ENCODE measurements around the gene FOXA3. TPM values are rescaled to one million over a fixed set of nuclear protein-coding genes. Genes with fewer than 3 reads are reported as not detected.

FOXA3 gene
- total RNA-seq, 2 experiments from 2014 or later, result not detected

DNA sequence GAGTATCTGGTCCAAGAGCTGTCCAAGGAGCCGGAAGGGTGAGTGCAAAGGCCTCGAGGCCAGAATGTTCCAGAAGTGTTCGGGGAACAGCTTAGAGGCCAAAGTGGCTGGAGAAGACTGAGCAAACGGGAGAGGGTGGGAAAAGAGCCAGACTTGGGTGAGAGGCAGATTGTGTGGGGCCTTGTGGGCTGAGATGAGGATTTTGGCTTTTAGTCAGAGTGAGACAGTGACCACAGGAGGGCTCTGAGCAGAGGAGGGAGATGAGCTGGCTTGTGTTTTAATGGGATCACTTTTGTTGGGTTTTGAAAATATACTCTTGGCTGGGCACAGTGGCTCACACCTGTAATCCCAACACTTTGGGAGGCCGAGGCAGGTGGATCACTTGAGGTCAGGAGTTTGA lies 44.8 kb downstream of the FOXA3 start:
- no peaks in the 10 kb centered on the region for H3K9me3 Mint-ChIP-seq
- H3K4me1 ChIP-seq (ENCODE audit: insufficient read depth, low read length), result no peaks in the 10 kb centered on the region
- no peaks in the 10 kb centered on the region for H3K4me1 Mint-ChIP-seq (ENCODE audit: low read depth)
- TF ChIP-seq, protein P1, sequence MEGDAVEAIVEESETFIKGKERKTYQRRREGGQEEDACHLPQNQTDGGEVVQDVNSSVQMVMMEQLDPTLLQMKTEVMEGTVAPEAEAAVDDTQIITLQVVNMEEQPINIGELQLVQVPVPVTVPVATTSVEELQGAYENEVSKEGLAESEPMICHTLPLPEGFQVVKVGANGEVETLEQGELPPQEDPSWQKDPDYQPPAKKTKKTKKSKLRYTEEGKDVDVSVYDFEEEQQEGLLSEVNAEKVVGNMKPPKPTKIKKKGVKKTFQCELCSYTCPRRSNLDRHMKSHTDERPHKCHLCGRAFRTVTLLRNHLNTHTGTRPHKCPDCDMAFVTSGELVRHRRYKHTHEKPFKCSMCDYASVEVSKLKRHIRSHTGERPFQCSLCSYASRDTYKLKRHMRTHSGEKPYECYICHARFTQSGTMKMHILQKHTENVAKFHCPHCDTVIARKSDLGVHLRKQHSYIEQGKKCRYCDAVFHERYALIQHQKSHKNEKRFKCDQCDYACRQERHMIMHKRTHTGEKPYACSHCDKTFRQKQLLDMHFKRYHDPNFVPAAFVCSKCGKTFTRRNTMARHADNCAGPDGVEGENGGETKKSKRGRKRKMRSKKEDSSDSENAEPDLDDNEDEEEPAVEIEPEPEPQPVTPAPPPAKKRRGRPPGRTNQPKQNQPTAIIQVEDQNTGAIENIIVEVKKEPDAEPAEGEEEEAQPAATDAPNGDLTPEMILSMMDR (IDR thresholded peaks at IDR 0.05), result no peak
- no peak for DNase-seq
- CTCF ChIA-PET, result no interaction called here
- peaks cover 0 to 17% of the 10 kb centered on the region in 2 experiments for H3K27me3 ChIP-seq (ENCODE audit: control insufficient read depth in 1 of 2, insufficient read depth in 2 of 2, low read length in 2 of 2)
- no peaks in the 10 kb centered on the region for H3K36me3 Mint-ChIP-seq (ENCODE audit: low read depth)
- no peak for ATAC-seq (ENCODE audit: poor library complexity)
- intact Hi-C loops (cut with DNase I, micrococcal nuclease), result loop anchor here in 1 of 2 experiments (10.0 kb wide), 1 partner anchor 724 kb away; no protein-coding TSS in a partner anchor
- H3K36me3 ChIP-seq (ENCODE audit: insufficient read depth, low read length), result no peaks in the 10 kb centered on the region
- H3K4me3 ChIP-seq (ENCODE audit: low read length), result no peak overlapping the region
- H3K9me3 ChIP-seq (ENCODE audit: control insufficient read depth in 1 of 2, insufficient read depth in 1 of 2, low read length in 2 of 2), result peaks cover 0 to 2% of the 10 kb centered on the region in 2 experiments
- H3K4me3 Mint-ChIP-seq, result no peak overlapping the region
- peaks cover 31% of the 10 kb centered on the region for H3K27me3 Mint-ChIP-seq
- no peak overlapping the region for H3K27ac Mint-ChIP-seq
- POLR2A ChIA-PET, result no interaction called here
- H3K27ac ChIP-seq (ENCODE audit: low read depth in 1 of 2, low read length in 2 of 2), result no peak overlapping the region

DNA sequence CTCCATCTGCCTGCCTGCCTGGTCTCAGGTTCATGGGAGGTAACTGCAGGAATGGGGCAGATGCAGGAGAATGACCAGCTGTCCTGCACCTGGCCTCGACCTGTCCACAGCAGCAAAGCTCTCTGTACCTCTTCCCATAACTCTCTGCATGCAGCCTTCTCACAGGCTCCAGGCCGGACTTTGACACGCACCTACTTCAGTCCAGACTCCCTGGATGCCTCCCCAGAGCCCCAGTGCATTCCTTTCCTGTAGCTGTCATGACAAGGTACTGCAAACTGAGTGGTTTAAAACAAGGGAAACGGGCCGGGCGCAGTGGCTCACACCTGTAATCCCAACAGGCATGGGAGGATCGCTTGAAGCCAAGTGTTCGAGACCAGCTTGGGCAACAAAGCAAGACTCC lies 47.2 kb downstream of the FOXA3 start:
- H3K27me3 Mint-ChIP-seq, result peaks cover 42% of the 10 kb centered on the region
- CTCF ChIA-PET, result no interaction called here
- POLR2A ChIA-PET, result no interaction called here
- no peak overlapping the region for H3K4me3 Mint-ChIP-seq
- no peaks in the 10 kb centered on the region for H3K36me3 ChIP-seq (ENCODE audit: insufficient read depth, low read length)
- no peaks in the 10 kb centered on the region for H3K9me3 Mint-ChIP-seq
- H3K4me1 ChIP-seq (ENCODE audit: insufficient read depth, low read length), result no peaks in the 10 kb centered on the region
- peaks cover 0 to 18% of the 10 kb centered on the region in 2 experiments for H3K27me3 ChIP-seq (ENCODE audit: control insufficient read depth in 1 of 2, insufficient read depth in 2 of 2, low read length in 2 of 2)
- no peaks in the 10 kb centered on the region for H3K36me3 Mint-ChIP-seq (ENCODE audit: low read depth)
- TF ChIP-seq, protein P1 (IDR thresholded peaks at IDR 0.05), result no peak
- H3K4me3 ChIP-seq (ENCODE audit: low read length), result no peak overlapping the region
- no peaks in the 10 kb centered on the region for H3K4me1 Mint-ChIP-seq (ENCODE audit: low read depth)
- intact Hi-C loops (cut with DNase I, micrococcal nuclease), result no loop called here
- ATAC-seq (ENCODE audit: poor library complexity) (no peak), DNase-seq (no peak)
- H3K27ac ChIP-seq (ENCODE audit: low read depth in 1 of 2, low read length in 2 of 2), result no peak overlapping the region
- H3K27ac Mint-ChIP-seq, result no peak overlapping the region
- H3K9me3 ChIP-seq (ENCODE audit: control insufficient read depth in 1 of 2, insufficient read depth in 1 of 2, low read length in 2 of 2), result peaks cover 0 to 6% of the 10 kb centered on the region in 2 experiments

DNA sequence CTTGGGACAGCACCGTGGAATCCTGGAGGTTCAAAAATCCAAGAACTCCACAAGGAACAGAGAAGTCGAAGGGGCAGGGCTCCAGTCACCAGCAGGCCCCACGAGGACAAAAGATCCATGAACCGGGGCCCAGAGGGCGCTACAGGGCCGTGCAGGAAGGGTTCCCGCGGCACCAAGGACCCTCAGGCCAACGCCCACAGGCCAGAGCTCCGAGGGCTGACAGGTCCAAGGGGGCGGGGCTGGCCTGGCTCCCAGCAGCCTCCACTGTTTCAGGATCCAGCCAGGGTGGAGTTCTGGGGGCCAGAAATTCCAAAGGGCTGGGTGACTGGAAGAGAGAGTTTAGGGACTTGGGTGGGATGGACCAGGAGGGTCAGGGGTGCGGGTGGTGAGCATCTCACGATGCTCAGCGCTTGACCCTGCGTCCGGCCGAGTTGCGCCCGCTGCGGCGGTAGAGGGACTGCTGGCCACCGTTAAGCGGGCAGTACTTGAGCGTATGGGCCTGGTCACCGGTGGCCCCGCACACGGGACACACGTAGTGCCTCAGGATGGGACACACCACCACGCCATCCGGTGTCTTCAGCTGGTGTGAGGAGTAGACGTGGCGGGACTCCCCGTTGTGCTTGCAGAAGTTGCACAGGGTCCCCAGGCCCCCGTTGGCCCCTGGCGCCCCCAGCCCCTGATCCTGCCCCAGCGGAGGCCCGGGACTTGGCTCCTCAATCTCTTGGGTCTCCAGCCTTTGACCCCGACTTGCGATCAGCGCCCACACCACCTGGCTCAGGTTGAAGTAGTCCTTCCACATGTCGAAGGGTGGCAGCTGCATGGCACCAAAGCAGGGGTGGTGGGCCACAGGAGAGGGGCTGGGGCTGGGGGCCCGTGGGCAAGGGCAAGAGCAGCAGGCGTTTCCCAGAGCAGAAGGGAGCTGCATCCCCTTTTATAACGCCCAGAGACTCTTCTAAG lies 50.0 kb downstream of the FOXA3 start, which contains the start of gene NANOS2:
TSS of gene NANOS2 (minus strand) at position 905 of the 957 bp plus-strand sequence. CDS start at position 820, 85 bp downstream.
- Mint-ChIP-seq H3K4me1 (ENCODE audit: low read depth) (no peaks in the 10 kb centered on the region), H3K27me3 (peaks cover 49% of the 10 kb centered on the region), H3K4me3 (no peak within 1 kb of the TSS), H3K36me3 (ENCODE audit: low read depth) (no peaks in the 10 kb centered on the region), H3K9me3 (no peaks in the 10 kb centered on the region), H3K27ac (no peak within 1 kb of the TSS)
- Histone ChIP-seq H3K36me3 (ENCODE audit: insufficient read depth, low read length) (no peaks in the 10 kb centered on the region), H3K27me3 (ENCODE audit: control insufficient read depth in 1 of 2, insufficient read depth in 2 of 2, low read length in 2 of 2) (peaks cover 0 to 18% of the 10 kb centered on the region in 2 experiments), H3K27ac (ENCODE audit: low read depth in 1 of 2, low read length in 2 of 2) (no peak within 1 kb of the TSS), H3K4me1 (ENCODE audit: insufficient read depth, low read length) (no peaks in the 10 kb centered on the region), H3K9me3 (ENCODE audit: control insufficient read depth in 1 of 2, insufficient read depth in 1 of 2, low read length in 2 of 2) (peaks cover 0 to 6% of the 10 kb centered on the region in 2 experiments), H3K4me3 (ENCODE audit: low read length) (no peak within 1 kb of the TSS)
- ChIA-PET POLR2A (no interaction called here), CTCF (no interaction called here)
- ATAC-seq (ENCODE audit: poor library complexity) (no peak), DNase-seq (no peak)
- TF ChIP-seq, protein P1 (IDR thresholded peaks at IDR 0.05), result no peak
- intact Hi-C loops (cut with DNase I, micrococcal nuclease), result no loop called here
